Stimulated activated CD4-positive, alpha-beta T cell treated with anti-CD3 and anti-CD28 coated beads, Interleukin-12 subunit alpha, Interleukin-12 subunit beta, amount 100 ng/mL, for 4 hours (primary cell): ENCODE data around the gene MCRIP2.

Experiments
- DNase-seq: peaks from one replicate; pipeline ENCODE4 v3.0.0-alpha.2; 2020

The MCRIP2 gene

DNA sequence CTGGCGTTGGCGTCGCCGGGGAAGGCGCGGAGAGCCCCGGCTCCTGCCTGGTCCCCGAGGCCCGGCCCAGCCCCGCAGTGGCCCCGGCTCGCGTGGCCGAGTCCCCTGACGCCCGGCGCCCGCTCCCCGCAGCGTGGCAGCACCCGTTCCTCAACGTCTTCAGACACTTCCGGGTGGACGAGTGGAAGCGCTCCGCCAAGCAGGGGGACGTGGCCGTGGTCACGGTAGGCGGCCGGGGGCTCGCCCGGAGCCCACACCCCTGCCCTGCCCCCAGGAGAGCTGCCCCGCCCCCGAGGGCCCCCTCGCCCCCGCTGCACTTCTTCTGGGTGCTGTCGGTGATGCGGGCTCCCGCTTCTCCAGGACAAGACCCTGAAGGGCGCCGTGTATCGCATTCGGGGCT, 8.0 kb downstream of the MCRIP2 start:
- no peak for DNase-seq

DNA sequence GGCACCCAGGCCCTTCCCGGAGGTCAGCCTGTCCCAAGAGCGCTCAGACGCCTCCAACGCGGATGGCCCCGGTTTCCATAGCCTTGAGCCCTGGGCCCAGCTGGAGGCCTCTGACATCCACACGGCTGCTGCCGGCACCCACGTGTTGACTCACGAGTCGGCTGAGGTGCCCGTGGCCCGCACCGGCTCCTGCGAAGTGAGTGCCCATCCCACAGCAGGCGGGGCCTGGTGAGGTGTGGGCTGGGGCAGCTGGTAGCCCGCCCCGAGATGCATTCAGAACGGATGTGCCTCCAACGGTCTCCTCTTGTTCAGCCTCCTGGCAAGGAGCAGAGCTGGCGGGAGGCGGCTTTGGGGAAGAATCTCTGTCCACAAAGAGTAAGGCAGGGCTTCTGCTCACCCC, 10.2 kb downstream of the MCRIP2 start:
- no peak for DNase-seq

DNA sequence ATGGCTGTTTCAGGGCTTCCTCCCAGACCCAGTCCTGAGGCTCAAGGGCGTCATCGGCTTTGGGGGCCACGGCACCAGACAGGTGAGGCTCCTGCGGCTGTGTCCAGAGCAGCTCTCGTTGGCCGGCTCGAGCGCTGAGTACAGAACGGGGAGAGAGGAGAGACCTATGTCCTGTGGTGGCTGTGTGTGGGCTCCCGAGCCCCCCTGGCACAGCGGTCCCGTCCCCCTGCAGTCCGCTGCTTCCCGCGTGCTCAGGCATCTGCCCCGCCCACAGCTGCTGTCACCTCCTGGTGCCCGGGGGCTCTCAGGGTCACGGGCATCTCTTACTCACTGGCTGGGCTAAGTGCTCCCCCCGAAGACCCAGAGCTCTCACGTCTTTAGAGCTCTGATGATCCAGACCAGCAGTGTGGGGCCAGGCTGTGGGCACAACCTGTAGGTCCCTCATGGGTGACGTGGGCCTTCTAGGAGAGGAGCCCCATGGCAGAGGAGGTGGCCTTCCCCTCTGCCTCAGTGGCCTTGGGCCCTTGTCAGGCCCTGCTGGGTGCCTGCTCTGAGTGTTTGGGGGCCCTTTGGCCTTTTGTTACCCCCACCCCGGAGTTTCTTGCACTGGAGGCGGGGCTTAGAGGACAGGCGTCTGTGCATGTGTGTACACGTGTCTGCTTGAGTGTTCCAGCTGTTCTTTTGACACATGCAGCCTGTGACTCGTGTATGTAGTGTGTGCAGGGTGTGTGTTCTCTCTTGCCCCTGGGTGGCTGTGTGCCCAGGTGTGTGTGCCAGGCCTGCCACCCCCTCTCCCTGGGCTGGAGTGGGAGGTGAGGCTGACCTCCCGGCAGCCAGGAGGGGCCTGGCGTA, 11.1 kb downstream of the MCRIP2 start:
- no peak for DNase-seq

DNA sequence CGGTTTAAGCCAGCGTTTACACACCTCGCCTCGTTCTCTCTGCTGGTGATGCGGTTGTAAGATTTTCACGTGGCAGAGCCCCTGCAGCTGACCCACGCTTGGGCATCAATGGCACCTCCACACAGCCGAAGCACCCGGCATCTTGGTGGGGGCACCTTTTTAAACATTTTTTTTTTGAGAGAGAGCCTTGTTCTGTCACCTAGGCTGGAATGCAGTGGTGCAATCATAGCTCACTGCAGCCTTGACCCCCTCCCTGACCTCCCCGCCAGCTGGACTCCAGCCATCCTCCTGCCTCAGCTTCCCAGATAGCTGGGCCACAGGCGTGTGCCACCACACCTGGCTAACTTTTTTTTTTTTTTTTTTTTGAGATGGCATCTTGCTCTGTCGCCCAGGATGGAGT, 12.4 kb downstream of the MCRIP2 start:
- no peak for DNase-seq

DNA sequence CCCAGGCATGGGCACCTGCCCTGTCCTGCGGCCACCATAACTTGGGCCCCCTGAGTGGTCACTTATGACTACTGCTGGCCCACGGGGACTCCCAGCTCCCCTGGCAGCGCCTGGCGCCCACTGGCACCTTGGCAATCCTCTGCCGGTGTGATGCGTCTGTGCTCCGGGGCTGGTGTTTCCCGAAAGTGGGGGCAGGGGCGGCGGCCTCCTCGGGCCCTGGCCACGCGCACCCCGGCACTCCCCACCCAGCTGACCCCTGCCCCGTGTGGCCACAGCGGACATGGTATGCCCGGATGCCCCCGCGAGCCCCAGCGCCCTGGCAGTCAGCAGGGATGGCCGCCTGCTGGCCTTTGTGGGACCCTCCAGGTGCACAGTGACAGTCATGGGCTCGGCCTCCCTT, 15.9 kb downstream of the MCRIP2 start:
- DNase-seq: no peak

DNA sequence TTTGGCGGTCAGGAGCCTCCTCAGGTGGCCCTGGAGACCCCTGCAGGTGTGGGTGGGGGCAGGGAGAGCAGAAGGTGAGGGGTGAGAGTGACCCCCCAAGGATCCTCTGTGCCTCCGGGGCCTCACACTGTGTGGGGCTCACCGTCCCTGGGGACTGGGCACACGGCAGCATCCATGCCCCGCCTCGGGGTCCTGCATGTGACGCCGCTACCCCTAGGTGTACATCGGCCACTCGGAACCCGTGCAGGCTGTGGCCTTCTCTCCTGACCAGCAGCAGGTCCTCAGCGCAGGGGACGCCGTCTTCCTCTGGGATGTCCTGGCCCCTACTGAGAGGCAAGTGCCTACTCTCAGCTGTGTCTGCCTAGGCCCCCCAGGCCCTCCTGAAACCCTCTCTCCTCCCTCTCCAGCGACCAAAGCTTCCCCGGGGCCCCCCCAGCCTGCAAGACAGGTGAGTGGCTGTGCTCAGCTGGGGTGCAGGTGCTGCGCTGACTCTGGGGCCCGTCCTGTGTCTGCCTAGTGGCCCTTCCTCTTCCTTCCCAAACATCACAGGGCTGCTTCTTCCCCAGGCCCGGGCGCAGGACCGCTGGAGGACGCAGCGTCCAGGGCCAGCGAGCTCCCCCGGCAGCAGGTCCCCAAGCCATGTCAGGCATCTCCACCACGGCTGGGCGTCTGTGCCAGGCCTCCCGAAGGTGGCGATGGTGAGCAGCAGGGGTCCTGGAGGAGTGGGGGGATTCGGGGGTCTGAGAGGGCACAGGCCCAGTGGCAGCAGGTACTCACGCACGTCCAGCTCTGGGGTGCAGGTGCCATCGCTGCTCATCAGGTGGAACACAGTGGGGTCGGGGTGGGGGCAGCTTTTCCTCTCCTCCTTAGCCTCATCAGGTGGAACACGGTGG, 17.3 kb downstream of the MCRIP2 start:
- DNase-seq: no peak

DNA sequence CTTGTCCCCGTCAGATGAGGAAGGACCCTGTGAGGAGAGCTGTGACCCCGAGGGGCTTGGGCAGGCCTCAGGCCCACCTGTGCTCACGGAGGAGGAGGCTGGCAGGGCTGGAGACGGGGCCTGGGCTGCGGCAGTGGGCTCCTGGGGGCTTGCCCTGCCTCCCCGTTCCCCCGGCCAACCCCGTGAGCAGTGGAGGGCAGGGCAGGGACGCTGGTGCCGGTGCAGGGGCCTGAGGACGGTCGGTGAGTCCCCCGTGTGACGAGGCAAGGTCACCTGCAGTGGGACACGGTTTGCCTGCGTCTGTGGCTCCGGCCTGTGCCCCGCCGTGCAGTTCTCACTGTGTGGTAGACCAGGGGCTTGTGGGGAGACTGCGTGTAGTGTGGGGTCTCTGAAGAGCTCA, 18.0 kb downstream of the MCRIP2 start:
- no peak for DNase-seq

DNA sequence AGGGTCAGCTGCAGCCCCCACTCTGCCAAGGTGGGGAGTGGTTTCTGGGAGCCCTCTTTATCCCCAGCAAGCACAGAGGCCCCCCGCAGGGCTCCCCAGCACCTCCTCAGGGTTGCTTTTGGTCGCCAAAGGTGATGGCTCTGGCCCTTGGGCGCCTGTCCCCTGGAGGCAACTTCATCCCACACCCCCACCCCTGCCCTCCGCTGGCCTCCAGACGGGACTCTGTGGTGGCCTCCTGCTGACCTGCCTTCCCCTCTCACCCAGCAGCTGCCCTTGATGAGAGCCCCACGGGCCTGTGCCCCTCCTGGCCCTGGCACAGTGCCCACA, 18.5 kb downstream of the MCRIP2 start:
- DNase-seq: no peak

DNA sequence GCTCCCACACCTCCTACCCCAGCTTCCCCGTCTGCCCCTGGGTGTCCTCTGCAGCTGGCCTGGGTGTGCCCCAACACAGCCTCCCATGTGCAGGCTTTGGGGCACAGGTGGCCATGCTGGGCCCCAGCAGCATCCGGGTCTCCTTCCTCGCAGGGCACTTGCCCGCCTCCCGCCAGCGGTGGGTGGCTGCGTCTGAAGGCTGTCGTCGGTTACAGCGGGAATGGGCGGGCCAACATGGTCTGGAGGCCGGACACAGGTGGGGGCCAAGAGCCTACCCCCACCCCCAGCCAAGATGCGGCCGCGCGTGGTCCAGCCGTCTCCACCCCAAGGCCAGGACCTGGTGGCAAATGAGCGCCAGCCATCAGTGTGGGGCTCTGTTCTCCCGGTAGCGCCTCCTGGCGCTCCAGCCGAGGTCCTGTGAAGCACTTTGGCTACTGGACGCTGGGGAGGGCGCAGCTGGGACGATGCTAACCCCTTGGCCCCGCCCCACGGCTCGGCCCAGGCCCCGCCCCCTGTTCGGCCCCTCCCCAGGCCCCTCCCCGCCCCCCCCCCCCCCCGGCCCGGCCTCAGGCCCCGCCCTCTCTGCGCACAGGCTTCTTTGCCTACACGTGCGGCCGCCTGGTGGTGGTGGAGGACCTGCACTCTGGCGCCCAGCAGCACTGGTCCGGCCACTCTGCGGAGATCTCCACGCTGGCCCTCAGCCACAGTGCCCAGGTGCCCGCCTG, 19.0 kb downstream of the MCRIP2 start:
- peak; percentile 65 for DNase-seq

DNA sequence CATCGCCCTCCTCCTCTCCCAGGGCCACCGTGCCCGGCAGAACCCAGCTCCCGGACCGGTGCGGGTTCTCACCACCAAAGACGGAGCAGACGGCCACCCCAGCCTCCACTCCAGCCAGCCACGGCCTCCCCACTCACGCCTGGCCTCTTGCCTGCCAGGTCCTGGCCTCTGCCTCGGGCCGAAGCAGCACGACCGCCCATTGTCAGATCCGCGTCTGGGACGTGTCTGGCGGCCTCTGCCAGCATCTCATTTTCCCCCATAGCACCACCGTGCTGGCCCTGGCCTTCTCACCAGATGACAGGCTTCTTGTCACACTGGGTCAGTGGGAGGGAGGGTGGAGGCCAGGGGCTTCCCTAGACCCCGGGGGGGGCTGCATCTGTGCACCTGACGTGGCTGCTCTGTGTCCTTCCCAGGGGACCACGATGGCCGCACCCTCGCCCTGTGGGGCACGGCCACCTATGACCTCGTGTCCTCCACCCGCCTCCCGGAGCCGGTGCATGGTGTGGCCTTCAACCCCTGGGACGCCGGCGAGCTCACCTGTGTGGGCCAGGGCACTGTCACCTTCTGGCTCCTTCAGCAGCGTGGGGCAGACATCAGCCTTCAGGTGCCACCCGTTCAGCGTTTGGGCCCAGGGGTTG, 19.7 kb downstream of the MCRIP2 start:
- DNase-seq: no peak

DNA sequence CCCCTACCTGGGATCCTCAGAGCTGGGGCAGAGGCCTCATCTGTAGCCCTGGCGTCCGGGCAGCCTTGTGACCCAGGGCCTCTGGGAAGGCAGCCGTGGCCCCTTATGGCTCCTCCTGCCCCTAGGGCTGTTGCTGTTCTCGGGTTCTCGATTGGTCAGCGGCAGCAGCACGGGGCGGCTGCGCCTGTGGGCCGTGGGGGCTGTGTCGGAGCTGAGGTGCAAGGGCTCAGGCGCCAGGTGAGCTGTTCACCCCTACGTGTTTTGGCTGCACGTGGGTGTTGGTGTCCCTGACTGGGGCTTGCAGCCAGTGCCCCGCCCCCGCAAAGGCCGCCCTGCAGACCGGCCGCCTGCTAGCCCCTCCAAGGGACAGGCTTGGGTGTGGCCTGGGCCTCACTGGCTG, 20.5 kb downstream of the MCRIP2 start:
- no peak for DNase-seq

DNA sequence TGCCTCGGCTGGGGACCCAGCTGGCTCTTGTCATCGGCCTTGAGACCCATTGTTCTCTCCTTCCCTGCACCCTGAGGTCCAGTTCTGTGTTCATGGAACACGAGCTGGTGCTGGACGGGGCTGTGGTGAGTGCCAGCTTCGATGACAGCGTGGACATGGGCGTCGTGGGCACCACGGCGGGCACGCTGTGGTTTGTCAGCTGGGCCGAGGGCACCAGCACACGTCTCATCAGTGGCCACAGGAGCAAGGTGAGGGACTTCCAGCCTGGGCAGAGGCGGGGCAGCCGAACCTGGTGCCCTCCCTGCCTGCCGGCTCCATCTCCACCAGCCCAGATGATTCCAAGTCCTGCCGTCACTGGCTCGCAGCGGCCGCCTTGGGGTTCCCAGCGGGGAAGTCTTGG, 21.0 kb downstream of the MCRIP2 start:
- DNase-seq: no peak

DNA sequence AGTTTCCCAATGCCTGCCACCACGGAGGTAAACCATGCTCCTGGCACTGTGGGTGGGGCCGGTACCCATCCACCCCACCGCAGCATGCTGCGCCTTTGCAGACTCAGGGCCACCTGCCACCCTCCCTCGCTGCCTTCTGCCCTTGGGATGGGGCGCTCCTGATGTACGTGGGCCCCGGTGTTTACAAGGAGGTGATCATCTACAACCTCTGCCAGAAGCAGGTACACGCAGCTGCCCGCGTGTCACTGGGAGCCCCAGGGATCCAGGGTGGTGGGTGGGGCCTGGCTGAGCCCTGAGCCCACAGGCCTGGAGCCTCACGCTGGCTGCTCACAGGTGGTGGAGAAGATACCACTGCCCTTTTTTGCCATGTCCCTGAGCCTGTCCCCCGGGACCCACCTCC, 24.9 kb downstream of the MCRIP2 start:
- no peak for DNase-seq

DNA sequence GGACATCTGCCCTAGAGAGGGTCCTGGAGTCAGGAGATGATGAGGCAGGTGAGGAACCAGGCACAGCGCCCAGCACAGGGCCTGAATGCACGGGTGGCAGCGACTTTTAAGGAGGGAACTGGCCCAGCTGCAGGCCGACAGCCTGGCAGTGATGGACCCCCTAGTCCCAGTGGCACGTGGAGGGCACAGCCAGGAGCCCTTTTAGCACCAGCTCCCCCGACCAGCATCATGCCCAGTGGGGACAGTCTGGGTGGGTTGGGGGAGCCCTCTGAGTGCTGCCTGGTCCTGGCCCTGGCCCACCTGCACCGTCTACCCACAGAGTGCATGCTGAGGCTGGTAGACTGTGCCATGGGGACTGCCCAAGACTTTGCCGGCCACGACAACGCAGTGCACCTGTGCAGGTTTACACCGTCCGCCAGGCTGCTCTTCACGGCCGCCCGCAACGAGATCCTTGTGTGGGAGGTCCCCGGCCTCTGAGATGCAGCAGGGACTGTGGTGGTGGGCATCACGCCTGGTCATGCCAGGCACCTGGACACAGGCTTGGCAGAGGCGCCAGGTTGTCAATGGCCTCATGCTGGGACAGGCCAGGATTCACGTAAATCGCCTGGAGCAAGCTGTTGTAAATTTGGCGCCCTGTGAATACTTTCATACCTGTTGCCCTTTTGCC, 25.6 kb downstream of the MCRIP2 start:
- no peak for DNase-seq

DNA sequence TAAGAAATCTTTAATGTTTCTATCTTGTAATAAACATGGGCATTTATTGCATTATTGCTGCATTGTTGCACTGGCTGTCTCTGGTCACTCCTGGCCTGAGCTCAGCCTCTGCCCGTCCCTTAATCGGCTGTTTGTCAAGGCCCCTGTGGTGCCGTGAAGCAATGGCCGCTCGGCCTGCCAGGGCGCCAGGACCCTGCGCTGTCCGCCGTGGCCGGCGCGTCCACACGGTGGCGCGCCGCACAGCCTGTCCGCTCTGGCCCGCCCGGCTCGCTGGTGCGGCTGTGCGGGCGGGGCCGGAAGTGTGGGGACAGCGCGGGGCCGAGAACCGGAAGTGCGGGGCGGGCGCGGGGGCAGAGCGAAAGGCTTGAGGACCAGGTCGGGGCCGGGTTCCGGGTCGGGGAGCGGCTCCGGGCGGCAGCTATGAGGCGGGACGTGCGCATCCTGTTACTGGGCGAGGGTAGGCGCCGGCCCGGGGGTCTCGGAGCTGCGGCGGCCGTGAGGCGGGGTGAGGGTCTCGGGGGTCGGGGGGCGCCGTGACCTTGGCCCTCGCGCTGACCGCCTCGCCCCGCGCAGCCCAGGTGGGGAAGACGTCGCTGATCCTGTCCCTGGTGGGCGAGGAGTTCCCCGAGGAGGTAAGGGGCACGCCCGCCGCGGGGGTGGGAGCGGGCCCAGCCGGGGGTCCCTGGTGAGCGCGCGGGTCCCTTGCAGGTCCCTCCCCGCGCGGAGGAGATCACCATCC, 26.3 kb downstream of the MCRIP2 start, which contains the start of gene RHOT2:
Gene RHOT2, plus strand, starts transcription at position 353 of the 739 bp plus-strand sequence. Its CDS starts 68 bp downstream, at position 421.
- DNase-seq: peak; percentile 92

DNA sequence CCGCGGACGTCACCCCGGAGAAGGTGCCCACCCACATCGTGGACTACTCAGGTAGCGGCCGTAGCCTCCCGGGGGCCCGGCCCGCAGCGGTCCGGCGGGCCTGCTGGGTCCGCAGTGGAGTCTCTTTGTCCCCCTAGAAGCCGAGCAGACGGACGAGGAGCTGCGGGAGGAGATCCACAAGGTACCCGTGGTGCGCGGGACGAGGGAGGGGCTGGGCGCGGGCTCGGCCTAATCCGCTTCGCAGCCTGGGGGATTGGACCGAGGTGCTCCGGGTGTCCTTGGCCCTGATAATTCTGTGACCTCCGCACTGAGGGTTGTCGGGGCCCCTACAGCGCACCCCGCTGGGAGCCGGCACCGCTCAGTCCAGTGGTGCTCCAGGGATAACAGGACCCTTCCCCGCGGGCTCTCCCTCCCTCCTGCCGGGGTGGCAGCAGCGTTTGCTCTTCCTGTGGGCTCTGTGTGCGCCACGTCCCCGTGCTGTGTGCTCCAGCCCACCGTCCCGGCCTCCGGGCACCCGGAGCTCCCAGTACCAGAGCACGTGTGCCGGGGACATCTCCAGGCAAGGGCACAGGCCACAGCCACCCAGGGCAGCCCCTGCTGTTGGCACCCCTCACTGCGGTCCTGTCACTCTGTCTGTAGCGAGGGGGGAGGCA, 27.0 kb downstream of the MCRIP2 start:
- DNase-seq: no peak

DNA sequence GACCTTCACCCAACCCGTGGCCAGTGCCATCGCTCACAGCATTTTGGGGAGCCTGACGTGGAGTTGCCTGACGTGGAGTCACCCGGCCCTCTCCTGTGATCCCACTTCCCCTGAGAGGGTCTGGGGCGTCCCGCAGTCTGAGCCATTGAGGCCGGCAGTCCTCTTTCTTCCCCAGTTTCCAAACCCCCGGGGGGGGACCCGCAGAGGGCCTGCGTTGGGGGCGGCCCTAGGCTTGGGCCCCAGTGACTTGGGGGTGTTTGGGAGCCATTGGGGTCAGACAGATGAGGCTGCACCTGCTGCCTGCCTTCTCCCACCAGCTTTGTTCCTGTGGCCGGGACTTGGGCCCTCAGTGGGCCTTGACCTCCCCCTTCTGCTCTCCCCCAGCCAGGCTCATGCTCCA, 28.0 kb downstream of the MCRIP2 start:
- DNase-seq: no peak

DNA sequence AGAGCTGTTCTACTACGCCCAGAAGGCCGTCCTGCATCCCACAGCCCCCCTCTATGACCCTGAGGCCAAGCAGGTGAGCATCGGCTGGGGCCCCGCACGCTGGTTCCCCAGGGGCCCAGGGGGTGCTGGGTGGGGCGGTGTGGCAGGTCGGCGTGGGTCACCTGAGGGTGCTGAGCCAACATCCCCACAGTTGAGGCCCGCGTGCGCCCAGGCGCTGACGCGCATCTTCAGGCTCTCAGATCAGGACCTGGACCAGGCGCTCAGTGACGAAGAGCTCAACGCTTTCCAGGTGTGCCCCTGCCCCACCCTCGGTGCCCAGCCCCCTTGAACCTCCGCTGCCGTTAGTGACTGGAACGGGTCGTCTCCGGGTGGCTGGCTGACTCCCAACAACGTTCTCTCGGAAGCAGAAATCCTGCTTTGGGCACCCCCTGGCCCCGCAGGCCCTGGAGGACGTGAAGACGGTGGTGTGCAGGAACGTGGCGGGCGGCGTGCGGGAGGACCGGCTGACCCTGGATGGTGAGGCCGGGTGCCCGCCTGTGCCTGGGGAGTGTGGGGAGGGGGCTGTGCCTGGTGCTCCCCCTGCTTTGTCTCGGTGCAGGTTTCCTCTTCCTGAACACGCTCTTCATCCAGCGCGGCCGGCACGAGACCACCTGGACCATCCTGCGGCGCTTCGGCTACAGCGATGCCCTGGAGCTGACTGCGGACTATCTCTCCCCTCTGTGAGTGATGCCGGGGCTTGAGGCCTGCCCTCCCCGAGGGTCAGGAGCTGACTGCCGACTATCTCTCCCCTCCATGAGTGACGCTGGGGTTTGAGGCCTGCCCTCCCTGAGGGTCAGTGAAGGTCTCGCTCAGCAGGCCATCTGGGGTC, 29.1 kb downstream of the MCRIP2 start:
- no peak for DNase-seq

DNA sequence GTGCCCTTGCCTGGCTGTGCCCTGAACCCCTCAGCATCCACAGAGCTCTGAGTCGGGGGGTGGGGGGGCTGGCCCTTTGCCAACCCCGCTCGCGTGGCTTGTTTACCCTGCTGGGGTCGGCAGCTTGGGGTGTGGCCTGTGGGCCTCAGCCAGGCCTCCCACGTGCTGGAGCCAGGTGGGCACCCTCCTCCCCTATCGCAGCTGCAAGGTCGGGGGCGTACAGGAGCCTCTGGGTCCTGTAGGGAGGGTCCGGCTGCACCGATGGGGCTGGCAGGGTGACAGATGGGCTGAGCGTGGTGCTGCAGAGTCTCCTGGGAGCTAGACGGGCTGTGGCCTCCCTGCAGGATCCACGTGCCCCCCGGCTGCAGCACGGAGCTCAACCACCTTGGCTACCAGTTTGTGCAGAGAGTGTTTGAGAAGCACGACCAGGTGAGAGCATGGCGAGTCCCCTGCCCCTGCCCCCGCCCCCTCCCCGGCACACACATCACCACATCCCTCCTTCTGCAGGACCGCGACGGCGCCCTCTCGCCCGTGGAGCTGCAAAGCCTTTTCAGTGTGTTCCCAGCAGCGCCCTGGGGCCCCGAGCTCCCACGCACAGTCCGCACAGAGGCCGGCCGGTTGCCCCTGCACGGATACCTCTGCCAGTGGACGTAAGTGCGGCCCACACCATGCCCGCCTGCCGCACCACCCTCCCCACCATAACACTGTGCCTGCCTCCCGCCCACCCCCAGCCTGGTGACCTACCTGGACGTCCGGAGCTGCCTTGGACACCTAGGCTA, 29.9 kb downstream of the MCRIP2 start:
- no peak for DNase-seq
